ENCODE results near the gene GALNT15. TPM values are rescaled to one million over a fixed set of nuclear protein-coding genes. Genes with fewer than 3 reads are reported as not detected.

Gene GALNT15
- total and polyA plus RNA-seq, 4 donors: under 0.01 to 2.8 (median 1.3) TPM

DNA sequence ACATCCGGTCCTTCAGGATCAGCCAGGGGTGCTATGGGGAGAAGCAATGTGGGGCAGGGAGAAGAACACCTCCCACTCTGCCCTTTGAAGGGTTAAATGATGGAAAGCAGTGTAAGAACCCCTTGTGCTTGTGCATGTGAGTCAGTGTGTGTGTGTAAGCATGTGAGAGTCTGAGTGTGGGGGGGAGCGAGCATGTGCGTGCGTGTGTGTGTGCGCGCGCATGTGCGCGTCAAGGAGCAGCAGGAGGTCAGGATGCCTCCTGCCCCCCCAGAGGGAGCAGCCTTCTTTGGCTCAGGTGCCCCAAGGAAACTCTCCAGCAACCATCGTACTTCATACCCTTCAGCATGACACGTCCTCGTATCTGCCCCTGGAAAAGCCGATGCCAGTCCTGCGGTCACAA is 30.3 kb downstream of the GALNT15 start:
- H3K4me3 ChIP-seq (ENCODE audit: low read depth in 1 of 3, low read length in 3 of 3): no peak overlapping the region
- no peak for DNase-seq (ENCODE audit: low spot score)
- 97% methylated on average over 14 of the region's 14 CpGs for WGBS
- TF ChIP-seq YY1 (IDR thresholded peaks at IDR 0.05): no peak
- no peak for TF ChIP-seq HNF4G (IDR thresholded peaks at IDR 0.05)
- no peak for TF ChIP-seq CTCF (IDR thresholded peaks at IDR 0.05; ENCODE audit: low read depth, low read length, missing input control)
- TF ChIP-seq REST (IDR thresholded peaks at IDR 0.05): no peak
- TF ChIP-seq GABPA (IDR thresholded peaks at IDR 0.05 in 1 of 2, conservative IDR thresholded peaks at IDR 0.05 in 1 of 2): no peak
- TF ChIP-seq TAF1 (conservative IDR thresholded peaks at IDR 0.05): no peak
- no peak for TF ChIP-seq SP1 (IDR thresholded peaks at IDR 0.05)
- no peak overlapping the region for H3K27ac ChIP-seq (ENCODE audit: low read depth in 1 of 2, low read length in 2 of 2)
- no peaks in the 10 kb centered on the region for H3K36me3 ChIP-seq (ENCODE audit: control insufficient read depth in 4 of 4, insufficient read depth in 3 of 4, low read depth in 1 of 4, low read length in 3 of 4)
- H3K9ac ChIP-seq (ENCODE audit: low read depth in 1 of 2, low read length in 2 of 2): no peak overlapping the region
- no peaks in the 10 kb centered on the region for H3K4me1 ChIP-seq (ENCODE audit: control insufficient read depth in 4 of 4, insufficient read depth in 4 of 4, low read length in 3 of 4)
- no peaks in the 10 kb centered on the region for H3K9me3 ChIP-seq (ENCODE audit: control insufficient read depth in 4 of 4, low read length in 3 of 4)
- H3K27me3 ChIP-seq (ENCODE audit: control insufficient read depth in 4 of 4, insufficient read depth in 4 of 4, low read length in 3 of 4): no peaks in the 10 kb centered on the region

GRCh38 chr3:16205156-16205870 is 30.8 kb downstream of the GALNT15 start:
- no peak overlapping the region for H3K27ac ChIP-seq (ENCODE audit: low read depth in 1 of 2, low read length in 2 of 2)
- no peaks in the 10 kb centered on the region for H3K4me1 ChIP-seq (ENCODE audit: control insufficient read depth in 4 of 4, insufficient read depth in 4 of 4, low read length in 3 of 4)
- 81% methylated on average over 11 of the region's 11 CpGs for WGBS
- TF ChIP-seq, protein P1, sequence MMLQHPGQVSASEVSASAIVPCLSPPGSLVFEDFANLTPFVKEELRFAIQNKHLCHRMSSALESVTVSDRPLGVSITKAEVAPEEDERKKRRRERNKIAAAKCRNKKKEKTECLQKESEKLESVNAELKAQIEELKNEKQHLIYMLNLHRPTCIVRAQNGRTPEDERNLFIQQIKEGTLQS (IDR thresholded peaks at IDR 0.05): no peak
- TF ChIP-seq CTCF (IDR thresholded peaks at IDR 0.05; ENCODE audit: low read depth, low read length, missing input control) (no peak), TAF1 (conservative IDR thresholded peaks at IDR 0.05) (no peak)
- no peaks in the 10 kb centered on the region for H3K27me3 ChIP-seq (ENCODE audit: control insufficient read depth in 4 of 4, insufficient read depth in 4 of 4, low read length in 3 of 4)
- no peak overlapping the region for H3K4me3 ChIP-seq (ENCODE audit: low read depth in 1 of 3, low read length in 3 of 3)
- DNase-seq (ENCODE audit: low spot score): no peak
- no peak overlapping the region for H3K9ac ChIP-seq (ENCODE audit: low read depth in 1 of 2, low read length in 2 of 2)
- H3K36me3 ChIP-seq (ENCODE audit: control insufficient read depth in 4 of 4, insufficient read depth in 3 of 4, low read depth in 1 of 4, low read length in 3 of 4): no peaks in the 10 kb centered on the region
- H3K9me3 ChIP-seq (ENCODE audit: control insufficient read depth in 4 of 4, low read length in 3 of 4): no peaks in the 10 kb centered on the region

Measured in liver (tissue), 9 donors.